CD4-positive, alpha-beta T cell (primary cell): Measurements from ENCODE around the gene TCEA2. TPM values are rescaled to one million over a fixed set of nuclear protein-coding genes. Genes with fewer than 3 reads are reported as not detected.

Source experiments
- ATAC-seq: fragments of 200-7000 bp; cut with Tn5 transposase; one replicate; pipeline ENCODE4 v1.10.0; 2022; ENCODE audit warnings: mild to moderate bottlenecking; ENCODE audit not compliant: poor library complexity
- CTCF ChIA-PET: fragments of 350-600 bp; sonication (Branson Sonifier 250); formaldehyde crosslinking; loops from one replicate; lab custom pipeline; 2021; ENCODE audit warnings: antibody characterized with exemption, inconsistent platforms; lab: Charles Lee
- POLR2A ChIA-PET: fragments of 350-600 bp; sonication (Branson Sonifier 250); formaldehyde crosslinking; loops from one replicate; lab custom pipeline; 2021; ENCODE audit warnings: antibody characterized with exemption, inconsistent platforms; lab: Charles Lee
- DNase-seq, 14 experiments: peaks; one replicate each; pipeline ENCODE4 v3.0.0-alpha.2; 2013 to 2020; ENCODE audit warnings: mixed read lengths in 2 of 14
- H3K27ac ChIP-seq, 2 donors: one replicate each; pipeline versions ENCODE4 v1.5.1 to v1.7.0; 2013; ENCODE audit warnings: low read length in 2 of 2, low read depth in 1 of 2, mild to moderate bottlenecking in 1 of 2
- H3K27me3 ChIP-seq, 2 experiments: 1 replicate in 1 of 2; 2 replicates in 1 of 2; pipeline versions ENCODE4 v1.6.1 to v1.7.0; 2013; ENCODE audit warnings: low read length in 2 of 2, control low read depth in 1 of 2, mild to moderate bottlenecking in 1 of 2, moderate library complexity in 1 of 2; ENCODE audit not compliant: insufficient read depth in 2 of 2, control insufficient read depth in 1 of 2
- H3K36me3 ChIP-seq: one replicate; pipeline ENCODE4 v1.6.1; 2013; ENCODE audit warnings: low read length, control low read depth; ENCODE audit not compliant: insufficient read depth
- H3K4me1 ChIP-seq: one replicate; pipeline ENCODE4 v1.6.1; 2013; ENCODE audit warnings: low read length, control low read depth; ENCODE audit not compliant: insufficient read depth
- H3K4me3 ChIP-seq: one replicate; pipeline ENCODE4 v1.5.1; 2013; ENCODE audit warnings: mild to moderate bottlenecking, low read length, moderate library complexity
- H3K9me3 ChIP-seq, 2 experiments: 1 replicate in 1 of 2; 2 replicates in 1 of 2; pipeline versions ENCODE4 v1.6.1 to v1.7.0; 2013; ENCODE audit warnings: low read length in 2 of 2, mild to moderate bottlenecking in 2 of 2, control low read depth in 1 of 2, moderate library complexity in 1 of 2; ENCODE audit not compliant: control insufficient read depth in 1 of 2, insufficient read depth in 1 of 2
- H3K27ac Mint-ChIP-seq: one replicate; pipeline ENCODE4 v1.8.0; 2020; ENCODE audit warnings: mixed read lengths
- H3K27me3 Mint-ChIP-seq: one replicate; pipeline ENCODE4 v1.8.0; 2021; ENCODE audit warnings: mixed read lengths
- H3K36me3 Mint-ChIP-seq: one replicate; pipeline ENCODE4 v1.8.0; 2021; ENCODE audit warnings: low read depth, mixed read lengths
- H3K4me1 Mint-ChIP-seq: one replicate; pipeline ENCODE4 v1.8.0; 2021; ENCODE audit warnings: low read depth, mixed read lengths
- H3K4me3 Mint-ChIP-seq: one replicate; pipeline ENCODE4 v1.8.0; 2020; ENCODE audit warnings: mild to moderate bottlenecking, mixed read lengths
- H3K9me3 Mint-ChIP-seq: one replicate; pipeline ENCODE4 v1.8.0; 2020; ENCODE audit warnings: mixed read lengths
- CTCF ChIP-seq: fragments of 200-600 bp; IDR thresholded peaks from one replicate; pipeline ENCODE4 v1.8.0; 2022; ENCODE audit warnings: antibody characterized with exemption, mild to moderate bottlenecking
- intact Hi-C, 2 experiments: fragments of 100-400 bp; cut with DNase I in 1 of 2; cut with micrococcal nuclease in 1 of 2; formaldehyde crosslinking; loops; one replicate each; pipeline versions ENCODE4 v1.15.1 to v1.9.0; 2023 to 2025; cut with DNase I, micrococcal nuclease
- total RNA-seq, 174 experiments: library from RNA in 2 of 174; stranded (reverse) in 2 of 174; gene quantifications; one replicate each; pipeline ENCODE4 v1.2.3 and lab custom pipeline; 2021 to 2026

TCEA2 gene
- total RNA-seq, 2 experiments from 2014 or later, result 28.4 to 29.9 TPM

GRCh38 chr20:64055396-64055892 is 7.6 kb upstream of the TCEA2 start:
- Mint-ChIP-seq H3K4me3 (no peak overlapping the region), H3K27me3 (peaks cover 32% of the 10 kb centered on the region)
- POLR2A ChIA-PET, result no interaction called here

DNA sequence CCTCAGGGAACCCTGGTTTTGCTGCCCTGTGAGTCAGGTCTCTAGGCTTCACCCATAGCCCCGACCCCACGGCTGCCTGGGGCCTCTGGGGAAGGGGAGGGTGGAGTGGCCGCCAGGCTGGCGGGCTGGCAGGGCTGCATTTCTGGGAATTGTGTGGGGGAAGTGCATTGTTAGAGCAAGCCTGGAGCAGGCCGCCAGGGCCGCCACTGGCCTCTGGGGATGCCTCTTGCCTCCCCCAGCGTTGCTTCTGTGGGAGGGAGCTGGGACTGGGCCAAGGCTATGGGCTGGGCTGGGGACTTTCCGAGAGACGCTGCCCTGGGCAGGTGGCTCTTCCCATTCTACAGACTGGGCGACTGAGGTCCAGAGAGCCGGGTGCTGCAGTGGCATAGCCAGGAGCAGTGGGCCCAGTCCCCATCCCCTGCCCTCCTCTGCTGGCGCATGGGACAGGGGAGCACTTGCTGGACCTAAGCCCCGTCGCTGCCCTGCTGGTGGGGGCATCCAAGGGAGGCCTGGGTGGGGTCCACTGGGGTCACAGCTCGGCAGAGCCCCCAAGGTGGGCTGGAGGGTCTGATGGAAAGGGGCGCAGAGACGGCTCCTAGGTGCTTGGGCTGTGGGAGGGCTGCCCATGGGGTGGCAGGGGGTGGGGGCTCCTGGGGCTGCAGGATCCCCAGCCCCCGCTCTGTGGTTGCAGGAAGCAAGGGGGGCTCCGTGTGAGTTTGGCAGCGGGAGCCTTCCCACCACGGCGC is 6.9 kb upstream of the TCEA2 start:
- Mint-ChIP-seq H3K27ac (no peak overlapping the region), H3K27me3 (peaks cover 25% of the 10 kb centered on the region), H3K9me3 (no peaks in the 10 kb centered on the region), H3K4me3 (no peak overlapping the region), H3K36me3 (no peaks in the 10 kb centered on the region), H3K4me1 (peaks cover 4% of the 10 kb centered on the region)
- Histone ChIP-seq H3K27ac (no peak overlapping the region), H3K4me1 (peaks cover 17% of the 10 kb centered on the region), H3K36me3 (no peaks in the 10 kb centered on the region), H3K4me3 (no peak overlapping the region), H3K9me3 (peaks cover 0 to 14% of the 10 kb centered on the region in 2 experiments), H3K27me3 (peaks cover 24 to 25% of the 10 kb centered on the region in 2 experiments)
- DNase-seq (no peak), ATAC-seq (no peak)
- intact Hi-C loops, result loop anchor here in 1 of 2 experiments (2.0 kb wide), 1 partner anchor 269 kb away; no protein-coding TSS in a partner anchor
- POLR2A ChIA-PET, result interaction anchor here (1.3 to 2.8 kb wide), 3 partner anchors 12 to 75 kb away, joined by 3 to 13 read pairs (median 6); partner anchors contain the start of gene PRPF6
- no peak for TF ChIP-seq CTCF
- CTCF ChIA-PET, result no interaction called here

More at GRCh38 chr20:64055396-64055892, 7.6 kb upstream of the TCEA2 start:
- Histone ChIP-seq H3K4me1 (peaks cover 18% of the 10 kb centered on the region), H3K27ac (no peak overlapping the region), H3K9me3 (peaks cover 0 to 21% of the 10 kb centered on the region in 2 experiments), H3K4me3 (no peak overlapping the region), H3K27me3 (peaks cover 30 to 31% of the 10 kb centered on the region in 2 experiments), H3K36me3 (no peaks in the 10 kb centered on the region)
- ATAC-seq (no peak), DNase-seq (no peak)
- no peak for TF ChIP-seq CTCF
- H3K27ac Mint-ChIP-seq, result no peak overlapping the region
- no peaks in the 10 kb centered on the region for H3K36me3 Mint-ChIP-seq
- CTCF ChIA-PET, result interaction anchor here (1.5 kb wide), 1 partner anchor 17 kb away, joined by 7 read pairs; no protein-coding TSS in a partner anchor
- peaks cover 4% of the 10 kb centered on the region for H3K4me1 Mint-ChIP-seq
- no peaks in the 10 kb centered on the region for H3K9me3 Mint-ChIP-seq
- intact Hi-C loops, result no loop called here

DNA sequence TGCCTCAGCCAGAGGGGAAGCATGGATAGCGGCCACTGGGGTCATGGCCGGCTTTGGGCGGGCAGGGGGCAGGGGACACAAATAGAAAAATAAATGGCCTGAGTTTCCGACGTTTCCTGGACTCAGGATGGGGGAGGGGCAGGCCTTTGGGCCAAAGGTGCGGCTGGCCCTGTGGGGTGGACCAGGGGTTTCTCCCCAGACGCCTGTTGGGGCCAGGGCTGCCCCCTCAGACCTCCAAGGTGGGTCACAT is 6.4 kb upstream of the TCEA2 start:
- CTCF ChIA-PET, result no interaction called here
- H3K4me3 Mint-ChIP-seq, result no peak overlapping the region

More for the DNA sequence above, 6.4 kb upstream of the TCEA2 start:
- no peaks in the 10 kb centered on the region for H3K36me3 Mint-ChIP-seq
- H3K4me1 ChIP-seq, result peaks cover 17% of the 10 kb centered on the region
- H3K9me3 Mint-ChIP-seq, result no peaks in the 10 kb centered on the region
- H3K4me1 Mint-ChIP-seq, result peaks cover 4% of the 10 kb centered on the region
- POLR2A ChIA-PET, result interaction anchor here (1.3 to 2.8 kb wide), 4 partner anchors 13 to 100 kb away, joined by 3 to 13 read pairs (median 5); partner anchors contain the start of genes PRPF6 and UCKL1
- no peaks in the 10 kb centered on the region for H3K36me3 ChIP-seq
- DNase-seq (no peak), ATAC-seq (no peak)
- no peak overlapping the region for H3K27ac Mint-ChIP-seq
- H3K4me3 ChIP-seq, result no peak overlapping the region
- no peak for TF ChIP-seq CTCF
- peaks cover 24% of the 10 kb centered on the region for H3K27me3 Mint-ChIP-seq
- H3K27me3 ChIP-seq, result peaks cover 19 to 20% of the 10 kb centered on the region in 2 experiments
- H3K27ac ChIP-seq, result no peak overlapping the region
- intact Hi-C loops, result loop anchor here in 1 of 2 experiments (2.0 kb wide), 1 partner anchor 270 kb away; no protein-coding TSS in a partner anchor
- peaks cover 0 to 10% of the 10 kb centered on the region in 2 experiments for H3K9me3 ChIP-seq
